SK-N-SH (cell line): ENCODE data around the gene CHCHD3.

ENCODE experiments used
- EZH2phosphoT487 ChIP-seq: fragments of 200-600 bp; sonication (generic); IDR thresholded peaks from 2 replicates; pipeline ENCODE4 v1.6.1; 2017; ENCODE audit warnings: low read depth, mixed run types, mild to moderate bottlenecking, antibody characterized with exemption, moderate library complexity, borderline replicate concordance
- TF ChIP-seq, protein P1 (sequence below): fragments of 200-600 bp; sonication (generic); IDR thresholded peaks from 2 replicates; pipeline ENCODE4 v1.6.1; 2017; ENCODE audit warnings: antibody characterized with exemption, mild to moderate bottlenecking, moderate library complexity

DNA sequence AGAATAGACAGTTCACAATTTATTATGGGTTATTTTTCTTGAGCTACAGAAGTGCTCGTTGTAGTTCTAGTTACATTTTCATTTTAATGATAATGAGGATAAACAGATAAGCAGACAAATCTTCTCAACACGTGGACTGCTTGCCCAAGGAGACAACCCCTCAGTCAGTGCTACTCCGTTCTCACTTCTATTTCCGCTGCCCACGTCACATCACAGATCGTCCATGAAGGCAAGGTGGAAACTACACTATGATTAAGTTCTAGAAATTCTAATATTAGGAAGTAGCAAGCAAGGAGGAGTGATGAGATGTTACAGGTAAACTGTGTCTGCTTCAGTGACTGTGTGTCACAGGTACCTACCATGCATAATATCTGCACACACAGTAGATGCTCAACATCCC lies 210.5 kb downstream of the CHCHD3 start:
- TF ChIP-seq, protein P1, sequence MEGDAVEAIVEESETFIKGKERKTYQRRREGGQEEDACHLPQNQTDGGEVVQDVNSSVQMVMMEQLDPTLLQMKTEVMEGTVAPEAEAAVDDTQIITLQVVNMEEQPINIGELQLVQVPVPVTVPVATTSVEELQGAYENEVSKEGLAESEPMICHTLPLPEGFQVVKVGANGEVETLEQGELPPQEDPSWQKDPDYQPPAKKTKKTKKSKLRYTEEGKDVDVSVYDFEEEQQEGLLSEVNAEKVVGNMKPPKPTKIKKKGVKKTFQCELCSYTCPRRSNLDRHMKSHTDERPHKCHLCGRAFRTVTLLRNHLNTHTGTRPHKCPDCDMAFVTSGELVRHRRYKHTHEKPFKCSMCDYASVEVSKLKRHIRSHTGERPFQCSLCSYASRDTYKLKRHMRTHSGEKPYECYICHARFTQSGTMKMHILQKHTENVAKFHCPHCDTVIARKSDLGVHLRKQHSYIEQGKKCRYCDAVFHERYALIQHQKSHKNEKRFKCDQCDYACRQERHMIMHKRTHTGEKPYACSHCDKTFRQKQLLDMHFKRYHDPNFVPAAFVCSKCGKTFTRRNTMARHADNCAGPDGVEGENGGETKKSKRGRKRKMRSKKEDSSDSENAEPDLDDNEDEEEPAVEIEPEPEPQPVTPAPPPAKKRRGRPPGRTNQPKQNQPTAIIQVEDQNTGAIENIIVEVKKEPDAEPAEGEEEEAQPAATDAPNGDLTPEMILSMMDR = no peak
- TF ChIP-seq EZH2phosphoT487 = no peak
